HG03571 (cell line): ENCODE data around the gene HOXC10.

Experiments
- ATAC-seq: cut with Tn5 transposase; IDR thresholded peaks from one replicate; pipeline ENCODE4 v1.9.1; 2021; ENCODE audit not compliant: unreplicated experiment

HOXC10 gene

GRCh38 chr12:53950789-53951576 lies 34.0 kb upstream of the HOXC10 start:
- no peak for ATAC-seq

GRCh38 chr12:53951577-53952334 lies 33.2 kb upstream of the HOXC10 start:
- ATAC-seq = no peak

- no peak for ATAC-seq
These were observed 32.6 kb upstream of the HOXC10 start for GRCh38 chr12:53952335-53952694.

- no peak for ATAC-seq
These were observed 31.8 kb upstream of the HOXC10 start for GRCh38 chr12:53952871-53953734.

- ATAC-seq = no peak
These were observed 30.9 kb upstream of the HOXC10 start for GRCh38 chr12:53953831-53954693.

- ATAC-seq = no peak
These were observed 30.3 kb upstream of the HOXC10 start, which contains the start of gene HOXC12 for GRCh38 chr12:53954694-53955035. Gene HOXC12 (plus strand): TSS chr12:53954903. CDS start chr12:53954930, 27 bp downstream.

GRCh38 chr12:53955036-53955775 lies 29.7 kb upstream of the HOXC10 start:
- no peak for ATAC-seq

GRCh38 chr12:53955776-53956250 lies 29.1 kb upstream of the HOXC10 start:
- no peak for ATAC-seq

GRCh38 chr12:53956251-53956887 lies 28.6 kb upstream of the HOXC10 start:
- ATAC-seq = no peak

- no peak for ATAC-seq
These were observed 27.9 kb upstream of the HOXC10 start for GRCh38 chr12:53956914-53957536.

- ATAC-seq = no peak
These were observed 26.8 kb upstream of the HOXC10 start for GRCh38 chr12:53958128-53958527.

GRCh38 chr12:53959314-53959713 lies 25.6 kb upstream of the HOXC10 start:
- ATAC-seq = no peak

GRCh38 chr12:53960187-53961024 lies 24.5 kb upstream of the HOXC10 start:
- no peak for ATAC-seq

GRCh38 chr12:53961025-53961761 lies 23.8 kb upstream of the HOXC10 start:
- ATAC-seq = no peak

GRCh38 chr12:53963005-53963404 lies 21.9 kb upstream of the HOXC10 start:
- no peak for ATAC-seq

- ATAC-seq = no peak
These were observed 21.3 kb upstream of the HOXC10 start for GRCh38 chr12:53963434-53964314.
